Liver (tissue), 3 donors: ENCODE measurements around the gene DVL1.

ENCODE experiments used
- EGR1 ChIP-seq, 2 donors: IDR thresholded peaks; 2 replicates each; pipeline ENCODE4 v1.6.1; 2016 to 2018; ENCODE audit warnings: antibody characterized with exemption in 2 of 2, low read depth in 2 of 2
- FOXA2 ChIP-seq: IDR thresholded peaks from 2 replicates; pipeline ENCODE4 v1.6.1; 2016; ENCODE audit warnings: antibody characterized with exemption
- GABPA ChIP-seq, 2 donors: IDR thresholded peaks in 1 of 2; conservative IDR thresholded peaks in 1 of 2; 2 replicates each; pipeline ENCODE4 v1.6.1; 2016; ENCODE audit warnings: antibody characterized with exemption in 2 of 2, mild to moderate bottlenecking in 1 of 2, moderate library complexity in 1 of 2
- HNF4G ChIP-seq: IDR thresholded peaks from 2 replicates; pipeline ENCODE4 v1.6.1; 2016; ENCODE audit warnings: antibody characterized with exemption
- JUND ChIP-seq, 2 donors: IDR thresholded peaks; 2 replicates each; pipeline ENCODE4 v1.6.1; 2016; ENCODE audit warnings: antibody characterized with exemption in 2 of 2
- NR2F2 ChIP-seq: IDR thresholded peaks from 2 replicates; pipeline ENCODE4 v1.6.1; 2016; ENCODE audit warnings: antibody characterized with exemption
- RAD21 ChIP-seq, 2 donors: IDR thresholded peaks; 2 replicates each; pipeline ENCODE4 v1.6.1; 2016; ENCODE audit warnings: antibody characterized with exemption in 2 of 2, mild to moderate bottlenecking in 2 of 2
- REST ChIP-seq: IDR thresholded peaks from 2 replicates; pipeline ENCODE4 v1.6.1; 2016; ENCODE audit warnings: antibody characterized with exemption, mild to moderate bottlenecking
- SP1 ChIP-seq: IDR thresholded peaks from 2 replicates; pipeline ENCODE4 v1.6.1; 2018; ENCODE audit warnings: antibody characterized with exemption, mild to moderate bottlenecking
- TAF1 ChIP-seq: conservative IDR thresholded peaks from 2 replicates; pipeline ENCODE4 v1.6.1; 2016; ENCODE audit warnings: antibody characterized with exemption, mild to moderate bottlenecking
- TF ChIP-seq, protein P1 (sequence below): fragments of 150-350 bp; IDR thresholded peaks from 2 replicates; pipeline ENCODE4 v1.5.1; 2017; ENCODE audit warnings: improper control_type of control experiment, low read depth, low read length; ENCODE audit not compliant: missing input control
- TF ChIP-seq, protein P2 (sequence below): IDR thresholded peaks from 2 replicates; pipeline ENCODE4 v1.6.1; 2016; ENCODE audit warnings: antibody characterized with exemption
- donor health status: healthy.
- donor health status: healthy.

DNA sequence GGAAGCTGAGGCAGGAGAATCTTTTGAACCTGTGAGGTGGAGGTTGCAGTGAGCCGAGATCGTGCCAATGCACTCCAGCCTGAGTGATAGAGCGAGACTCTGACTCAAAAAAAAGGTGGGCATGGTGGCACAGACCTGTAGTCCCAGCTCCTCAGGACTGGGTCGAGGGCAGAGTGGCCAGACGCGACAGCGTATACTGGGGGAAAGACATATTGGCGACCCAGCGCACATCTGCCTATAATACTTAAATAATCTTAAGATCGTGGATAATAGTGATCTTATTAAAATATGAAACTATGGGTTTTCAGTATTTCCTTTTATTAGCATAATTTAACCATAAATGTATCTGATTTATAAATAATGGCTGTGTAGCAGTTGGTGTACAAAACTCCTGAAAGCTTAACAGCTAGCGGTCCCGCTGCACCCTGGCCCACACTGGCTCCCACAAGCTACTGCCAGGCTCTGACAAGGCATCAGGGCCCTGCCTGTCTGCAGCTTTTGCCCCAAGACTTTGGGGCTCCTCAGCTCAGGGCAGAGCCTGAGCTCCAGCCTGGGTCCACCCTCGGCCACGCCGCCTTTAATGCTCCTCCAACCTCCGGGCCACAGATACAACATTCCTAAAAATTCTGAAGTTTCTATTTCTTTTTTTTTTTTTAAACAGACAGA is 28.5 kb upstream of the DVL1 start:
- TF ChIP-seq GABPA (IDR thresholded peaks at IDR 0.05 in 1 of 2, conservative IDR thresholded peaks at IDR 0.05 in 1 of 2) (no peak), TAF1 (no peak), SP1 (no peak), REST (no peak), EGR1 (IDR thresholded peaks at IDR 0.05; ENCODE audit: low read depth in 2 of 2) (no peak), RAD21 (IDR thresholded peaks at IDR 0.05) (no peak), JUND (IDR thresholded peaks at IDR 0.05) (no peak), HNF4G (no peak), FOXA2 (no peak), NR2F2 (no peak)
- TF ChIP-seq, protein P1, sequence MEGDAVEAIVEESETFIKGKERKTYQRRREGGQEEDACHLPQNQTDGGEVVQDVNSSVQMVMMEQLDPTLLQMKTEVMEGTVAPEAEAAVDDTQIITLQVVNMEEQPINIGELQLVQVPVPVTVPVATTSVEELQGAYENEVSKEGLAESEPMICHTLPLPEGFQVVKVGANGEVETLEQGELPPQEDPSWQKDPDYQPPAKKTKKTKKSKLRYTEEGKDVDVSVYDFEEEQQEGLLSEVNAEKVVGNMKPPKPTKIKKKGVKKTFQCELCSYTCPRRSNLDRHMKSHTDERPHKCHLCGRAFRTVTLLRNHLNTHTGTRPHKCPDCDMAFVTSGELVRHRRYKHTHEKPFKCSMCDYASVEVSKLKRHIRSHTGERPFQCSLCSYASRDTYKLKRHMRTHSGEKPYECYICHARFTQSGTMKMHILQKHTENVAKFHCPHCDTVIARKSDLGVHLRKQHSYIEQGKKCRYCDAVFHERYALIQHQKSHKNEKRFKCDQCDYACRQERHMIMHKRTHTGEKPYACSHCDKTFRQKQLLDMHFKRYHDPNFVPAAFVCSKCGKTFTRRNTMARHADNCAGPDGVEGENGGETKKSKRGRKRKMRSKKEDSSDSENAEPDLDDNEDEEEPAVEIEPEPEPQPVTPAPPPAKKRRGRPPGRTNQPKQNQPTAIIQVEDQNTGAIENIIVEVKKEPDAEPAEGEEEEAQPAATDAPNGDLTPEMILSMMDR, result no peak
- TF ChIP-seq, protein P2, sequence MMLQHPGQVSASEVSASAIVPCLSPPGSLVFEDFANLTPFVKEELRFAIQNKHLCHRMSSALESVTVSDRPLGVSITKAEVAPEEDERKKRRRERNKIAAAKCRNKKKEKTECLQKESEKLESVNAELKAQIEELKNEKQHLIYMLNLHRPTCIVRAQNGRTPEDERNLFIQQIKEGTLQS, result no peak
